ENCODE data around the gene GRN. TPM values are rescaled to one million over a fixed set of nuclear protein-coding genes. Genes with fewer than 3 reads are reported as not detected.
"Not testable (repeated sequence)": the region's sequence is repeated elsewhere in the genome, so short reads cannot be mapped to it uniquely, and the experiment has no call there.

GRN gene
- total and polyA plus RNA-seq, 2 of the 8 experiments (the other 6 are each of a cell fraction or from before 2014, with no cell fraction given), result 108 to 387 TPM

- WGBS, 2 experiments (ENCODE audit: extremely low coverage in 1 of 2, insufficient coverage in 1 of 2, insufficient read length in 1 of 2, insufficient replicate concordance in 2 of 2, low coverage in 1 of 2, low lambda C conversion rate in 2 of 2, missing lambda C conversion rate in 1 of 2), result 88% methylated on average over 14 of the region's 18 CpGs; no CpG with 5 or more reads in 1 of the 2 experiments
- POLR2A ChIA-PET (ENCODE audit: partially characterized antibody); H2AK5ac ChIP-seq (ENCODE audit: low read depth, low read length): not testable (repeated sequence)
Measured at GRCh38 chr17:44347206-44348055, 2.3 kb downstream of the GRN start.

More at GRCh38 chr17:44347206-44348055, 2.3 kb downstream of the GRN start:
- H3K4me1 ChIP-seq (replicated peaks in 1 of 4; ENCODE audit: control insufficient read depth in 3 of 4, insufficient read depth in 4 of 4, low read length in 3 of 4); H2AFZ ChIP-seq (ENCODE audit: low read length); H3K23me2 ChIP-seq (ENCODE audit: low read depth, low read length); H3K27ac ChIP-seq (ENCODE audit: low read depth, low read length); H4K5ac ChIP-seq (ENCODE audit: insufficient read length, low read depth, low read length); H2BK5ac ChIP-seq (ENCODE audit: low read depth, low read length); H3K79me2 ChIP-seq (ENCODE audit: control insufficient read depth in 1 of 2, insufficient read depth in 2 of 2, low read length in 2 of 2); H4K91ac ChIP-seq (replicated peaks; ENCODE audit: insufficient read length, low read length); FAIRE-seq; H3K79me1 ChIP-seq (ENCODE audit: low read depth, low read length); H3K14ac ChIP-seq (ENCODE audit: insufficient read length); H2BK20ac ChIP-seq (ENCODE audit: low read length); H3K9ac ChIP-seq (replicated peaks in 1 of 4; ENCODE audit: extremely low read depth in 1 of 4, low read depth in 3 of 4, low read length in 3 of 4); H3K4me3 ChIP-seq (ENCODE audit: extremely low read depth in 1 of 4, insufficient read depth in 2 of 4, low read depth in 3 of 4, low read length in 4 of 4); H3K4ac ChIP-seq (replicated peaks; ENCODE audit: insufficient read length, low read depth, low read length); H3K4me2 ChIP-seq (ENCODE audit: insufficient read depth in 1 of 2, low read depth in 2 of 2, low read length in 2 of 2); H3K23ac ChIP-seq (ENCODE audit: insufficient read length); H3K56ac ChIP-seq (replicated peaks; ENCODE audit: insufficient read length, low read depth, low read length); H4K8ac ChIP-seq (ENCODE audit: extremely low read depth, insufficient read depth, low read length); H3K18ac ChIP-seq (ENCODE audit: extremely low read depth, low read length); H2BK12ac ChIP-seq (ENCODE audit: low read depth, low read length); H2BK15ac ChIP-seq (ENCODE audit: low read length); DNase-seq (ENCODE audit: low read depth in 1 of 2, low spot score in 2 of 2); H3K9me3 ChIP-seq (ENCODE audit: insufficient read depth in 2 of 2, low read depth in 1 of 2, low read length in 1 of 2); H3K36me3 ChIP-seq (ENCODE audit: control insufficient read depth in 2 of 4, insufficient read depth in 4 of 4, low read length in 3 of 4); H2BK120ac ChIP-seq (replicated peaks; ENCODE audit: low read depth, low read length); H3K27me3 ChIP-seq (replicated peaks in 1 of 4; ENCODE audit: control insufficient read depth in 3 of 4, extremely low read depth in 1 of 4, insufficient read depth in 3 of 4, low read length in 3 of 4): not testable (repeated sequence)
- CTCF ChIA-PET (ENCODE audit: partially characterized antibody), result interaction anchor here (0.6 to 1.6 kb wide), 8 partner anchors 15 to 276 kb away, joined by 3 to 8 read pairs (median 4); no protein-coding TSS in a partner anchor
- H4K20me1 ChIP-seq (replicated peaks in 1 of 2; ENCODE audit: control insufficient read depth in 1 of 2, insufficient read depth in 2 of 2, low read length in 2 of 2), result peaks cover 4 to 18% of the 10 kb centered on the region in 2 experiments
